Neural cell (in vitro differentiated cells): ENCODE data around the gene DCN. TPM values are rescaled to one million over a fixed set of nuclear protein-coding genes. Genes with fewer than 3 reads are reported as not detected.
"Not testable (repeated sequence)": the region's sequence is repeated elsewhere in the genome, so short reads cannot be mapped to it uniquely, and the experiment has no call there.

ENCODE experiments used
- H2AFZ ChIP-seq: fragments of 200-600, 300-800 bp; sonication (generic), shearing (Covaris generic); 2 replicates; pipeline ENCODE4 v1.6.0; 2014; ENCODE audit warnings: low read depth, mild to moderate bottlenecking, antibody characterized with exemption, low read length, moderate library complexity
- H3F3A ChIP-seq: fragments of 200-600 bp; shearing (Covaris generic); 2 replicates; pipeline ENCODE4 v1.6.1; 2016; ENCODE audit warnings: mild to moderate bottlenecking, moderate library complexity, mixed read lengths, antibody characterized with exemption, low read length; ENCODE audit not compliant: insufficient read depth, poor library complexity, severe bottlenecking
- H3K27ac ChIP-seq: fragments of 200-600, 300-800 bp; sonication (generic), shearing (Covaris generic); 2 replicates; pipeline ENCODE4 v1.5.1; 2014; ENCODE audit warnings: mild to moderate bottlenecking, low read length, moderate library complexity
- H3K27me3 ChIP-seq: fragments of 300-800, 200-600 bp; sonication (generic), shearing (Covaris generic); 2 replicates; pipeline ENCODE4 v1.6.0; 2014; ENCODE audit warnings: mild to moderate bottlenecking, low read depth, low read length, moderate library complexity; ENCODE audit not compliant: insufficient read depth
- H3K36me3 ChIP-seq: fragments of 300-800, 200-600 bp; sonication (generic), shearing (Covaris generic); 2 replicates; pipeline ENCODE4 v1.5.1; 2014; ENCODE audit warnings: mild to moderate bottlenecking, antibody characterized with exemption, low read length, moderate library complexity; ENCODE audit not compliant: insufficient read depth
- H3K4me2 ChIP-seq: fragments of 300-800, 200-600 bp; sonication (generic), shearing (Covaris generic); 2 replicates; pipeline ENCODE4 v1.6.0; 2014; ENCODE audit warnings: mild to moderate bottlenecking, low read length
- H3K4me3 ChIP-seq: fragments of 300-800, 200-600 bp; sonication (generic), shearing (Covaris generic); 2 replicates; pipeline ENCODE4 v1.5.1; 2014; ENCODE audit warnings: mild to moderate bottlenecking, low read length, moderate library complexity
- H3K79me2 ChIP-seq: fragments of 200-600 bp; shearing (Covaris generic); replicated peaks from 2 replicates; pipeline ENCODE4 v1.6.0; 2014; ENCODE audit warnings: mild to moderate bottlenecking, low read length, moderate library complexity; ENCODE audit not compliant: insufficient read depth
- H3K9ac ChIP-seq: fragments of 300-800, 200-600 bp; sonication (generic), shearing (Covaris generic); 2 replicates; pipeline ENCODE4 v1.6.1; 2016; ENCODE audit warnings: mild to moderate bottlenecking, low read length, mixed read lengths
- H3K9me2 ChIP-seq: fragments of 200-600 bp; shearing (Covaris generic); 2 replicates; pipeline ENCODE4 v1.6.1; 2016; ENCODE audit warnings: mild to moderate bottlenecking, low read length, mixed read lengths; ENCODE audit not compliant: insufficient read depth
- H3K9me3 ChIP-seq: fragments of 200-600, 300-800 bp; sonication (generic), shearing (Covaris generic); 2 replicates; pipeline ENCODE4 v1.6.1; 2016; ENCODE audit warnings: mild to moderate bottlenecking, mixed run types, low read length, moderate library complexity, mixed read lengths
- H4K20me1 ChIP-seq: fragments of 200-600 bp; shearing (Covaris generic); 2 replicates; pipeline ENCODE4 v1.6.1; 2016; ENCODE audit warnings: mild to moderate bottlenecking, mixed run types; ENCODE audit not compliant: insufficient read depth
- CTCF ChIP-seq: fragments of 450-650 bp; IDR thresholded peaks from 2 replicates; pipeline ENCODE4 v1.5.1; 2014; ENCODE audit warnings: antibody characterized with exemption, mild to moderate bottlenecking, moderate library complexity; ENCODE audit not compliant: poor library complexity, severe bottlenecking
- EP300 ChIP-seq: fragments of 450-650 bp; conservative IDR thresholded peaks from 2 replicates; pipeline ENCODE4 v1.6.1; 2014; ENCODE audit warnings: antibody characterized with exemption, mild to moderate bottlenecking, moderate library complexity; ENCODE audit not compliant: poor library complexity, severe bottlenecking
- EZH2 ChIP-seq: fragments of 200-600, 300-800 bp; shearing (Covaris generic), sonication (generic); IDR thresholded peaks from 2 replicates; pipeline ENCODE4 v1.6.1; 2014; ENCODE audit warnings: antibody characterized with exemption, low read length, borderline replicate concordance, mild to moderate bottlenecking; ENCODE audit not compliant: insufficient read depth, poor library complexity, severe bottlenecking
- MXI1 ChIP-seq: fragments of 450-650 bp; conservative IDR thresholded peaks from 2 replicates; pipeline ENCODE4 v1.6.1; 2014; ENCODE audit warnings: antibody characterized with exemption, mild to moderate bottlenecking; ENCODE audit not compliant: poor library complexity, severe bottlenecking
- POLR2AphosphoS5 ChIP-seq: IDR thresholded peaks from 2 replicates; pipeline ENCODE4 v1.6.1; 2012
- RAD21 ChIP-seq: fragments of 450-650 bp; conservative IDR thresholded peaks from 2 replicates; pipeline ENCODE4 v1.6.1; 2014; ENCODE audit warnings: antibody characterized with exemption, mild to moderate bottlenecking, moderate library complexity
- REST ChIP-seq: IDR thresholded peaks from 2 replicates; pipeline ENCODE4 v1.6.1; 2012; ENCODE audit warnings: borderline replicate concordance
- SMC3 ChIP-seq: fragments of 450-650 bp; conservative IDR thresholded peaks from 2 replicates; pipeline ENCODE4 v1.6.1; 2014; ENCODE audit warnings: antibody characterized with exemption, mild to moderate bottlenecking, moderate library complexity; ENCODE audit not compliant: poor library complexity
- TAF1 ChIP-seq: IDR thresholded peaks from 2 replicates; pipeline ENCODE4 v1.6.1; 2012; ENCODE audit warnings: low read depth
- polyA plus RNA-seq: library from polyadenylated mRNA; depleted of rRNA; stranded (reverse); fragments of >200 nt; gene quantifications from 2 replicates; pipeline ENCODE4 v1.2.3, GENCODE V29; 2014

Gene DCN
- polyA plus RNA-seq, 1 donor from 2014 or later: not detected

DNA sequence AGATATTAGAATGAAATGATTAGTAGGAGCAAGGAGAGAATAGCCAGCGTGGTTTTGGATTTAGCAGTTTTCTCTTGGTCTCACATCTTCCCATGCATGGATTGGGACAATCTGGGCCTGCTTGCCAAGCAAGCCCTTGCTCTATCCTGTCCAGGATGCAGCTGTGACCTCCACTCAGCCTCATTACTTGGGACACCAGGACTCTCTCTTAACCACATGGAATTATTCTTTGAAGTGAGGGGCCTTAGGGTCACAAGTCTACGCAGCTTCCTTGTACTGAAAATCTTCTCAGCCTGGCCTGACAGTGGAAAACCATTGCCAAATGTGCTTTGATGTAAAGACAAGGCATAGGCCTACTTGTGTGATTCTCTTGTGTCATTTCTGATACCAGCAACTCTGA, 28.0 kb upstream of the DCN start:
- no peak overlapping the region for H2AFZ ChIP-seq

DNA sequence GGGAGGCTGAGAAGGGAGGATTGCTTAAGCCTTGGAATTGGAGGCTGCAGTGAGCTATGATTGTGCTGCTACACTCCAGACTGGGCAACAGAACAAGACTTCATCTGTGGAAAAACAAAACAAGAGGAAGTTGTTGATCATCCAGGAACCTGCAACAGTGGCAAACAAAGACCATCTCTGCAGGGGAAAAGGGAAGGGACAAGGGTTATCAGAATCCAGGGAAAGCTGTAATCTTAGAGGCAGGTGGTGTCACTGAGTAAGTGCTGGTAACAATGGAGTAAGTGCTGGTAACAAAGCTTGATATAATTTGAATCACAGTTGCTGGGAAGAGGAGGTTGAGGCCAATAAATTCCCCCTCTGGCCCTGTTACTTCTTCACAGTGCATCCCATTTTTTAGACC, 27.5 kb upstream of the DCN start:
- H4K20me1 ChIP-seq: no peaks in the 10 kb centered on the region
- H3K4me3 ChIP-seq: no peak overlapping the region
- no peaks in the 10 kb centered on the region for H3K9me3 ChIP-seq
- TF ChIP-seq EZH2: no peak
- no peak for TF ChIP-seq SMC3
- no peak for TF ChIP-seq RAD21
- no peak for TF ChIP-seq CTCF
- TF ChIP-seq MXI1: no peak
- TF ChIP-seq TAF1: no peak
- no peak for TF ChIP-seq EP300
- no peak overlapping the region for H3K27ac ChIP-seq
- H3K9ac ChIP-seq: no peak overlapping the region
- no peaks in the 10 kb centered on the region for H3K36me3 ChIP-seq
- no peak overlapping the region for H3K4me2 ChIP-seq
- no peaks in the 10 kb centered on the region for H3K27me3 ChIP-seq
- H3K79me2 ChIP-seq: no peaks in the 10 kb centered on the region
- no peaks in the 10 kb centered on the region for H3K9me2 ChIP-seq
- no peak overlapping the region for H2AFZ ChIP-seq
- no peaks in the 10 kb centered on the region for H3F3A ChIP-seq

More for the DNA sequence above, 28.0 kb upstream of the DCN start:
- no peaks in the 10 kb centered on the region for H3K79me2 ChIP-seq
- H3K36me3 ChIP-seq: no peaks in the 10 kb centered on the region
- no peaks in the 10 kb centered on the region for H3F3A ChIP-seq
- no peak overlapping the region for H3K27ac ChIP-seq
- TF ChIP-seq REST: no peak
- TF ChIP-seq SMC3: no peak
- TF ChIP-seq RAD21: no peak
- TF ChIP-seq EZH2: no peak
- TF ChIP-seq TAF1: no peak
- TF ChIP-seq CTCF: no peak
- TF ChIP-seq EP300: no peak
- TF ChIP-seq MXI1: no peak
- no peak for TF ChIP-seq POLR2AphosphoS5
- H3K4me2 ChIP-seq: no peak overlapping the region
- H4K20me1 ChIP-seq: no peaks in the 10 kb centered on the region
- H3K9me2 ChIP-seq: no peaks in the 10 kb centered on the region
- no peak overlapping the region for H3K4me3 ChIP-seq
- H3K27me3 ChIP-seq: no peaks in the 10 kb centered on the region
- H3K9me3 ChIP-seq: no peaks in the 10 kb centered on the region
- H3K9ac ChIP-seq: no peak overlapping the region

- not testable (repeated sequence) for H3K79me2 ChIP-seq, H4K20me1 ChIP-seq, H3K9ac ChIP-seq, H3K4me2 ChIP-seq, H3K36me3 ChIP-seq, H2AFZ ChIP-seq, H3K9me2 ChIP-seq, H3K27me3 ChIP-seq, H3K27ac ChIP-seq, H3F3A ChIP-seq, H3K4me3 ChIP-seq, H3K9me3 ChIP-seq
Measured at GRCh38 chr12:91207301-91207700, 24.7 kb upstream of the DCN start.
